Measurements from ENCODE around the gene NOL7. TPM values are rescaled to one million over a fixed set of nuclear protein-coding genes. Genes with fewer than 3 reads are reported as not detected.
A peak's percentile ranks its signal among the peaks of the same experiment; 100 is the strongest.

The NOL7 gene
- total and polyA plus RNA-seq, 2 donors (not counting 1 experiment from before 2014, with no cell fraction given): 24.7 to 58.3 TPM

- Histone ChIP-seq H3K4me1 (ENCODE audit: control insufficient read depth in 2 of 2, insufficient read depth in 2 of 2, low read length in 2 of 2) (peaks cover 15 to 16% of the 10 kb centered on the region in 2 donors), H3K4me3 (ENCODE audit: control extremely low read depth in 1 of 5, extremely low read depth in 1 of 5, insufficient read depth in 1 of 5, low read depth in 2 of 5, low read length in 4 of 5) (peak overlapping the region in 4 of 5 experiments; percentile 80 to 99 (median 84)), H2AFZ (ENCODE audit: insufficient read depth, low read depth, low read length, poor library complexity, severe bottlenecking) (peak overlapping the region; percentile 96), H3K9ac (ENCODE audit: low read length) (peak overlapping the region; percentile 91), H3K27ac (ENCODE audit: low read length in 2 of 2) (peak overlapping the region; percentile 87 to 94), H3K27me3 (replicated peaks in 1 of 4; ENCODE audit: control extremely low read depth in 1 of 4, control insufficient read depth in 3 of 4, insufficient read depth in 4 of 4, low read length in 3 of 4) (no peaks in the 10 kb centered on the region), H4K20me1 (ENCODE audit: control insufficient read depth, insufficient read depth, low read length, poor library complexity, severe bottlenecking) (no peaks in the 10 kb centered on the region), H3K4me2 (replicated peaks; ENCODE audit: low read depth, low read length, poor library complexity, severe bottlenecking) (peak overlapping the region; percentile 98), H3K36me3 (replicated peaks in 1 of 2; ENCODE audit: control extremely low read depth in 1 of 2, control insufficient read depth in 1 of 2, extremely low read depth in 1 of 2, insufficient read depth in 2 of 2, low read length in 1 of 2) (peaks cover 0 to 8% of the 10 kb centered on the region in 2 experiments), H3K9me3 (ENCODE audit: control extremely low read depth in 1 of 3, control insufficient read depth in 2 of 3, insufficient read depth in 1 of 3, low read length in 2 of 3) (no peaks in the 10 kb centered on the region), H3K79me2 (ENCODE audit: control insufficient read depth, insufficient read depth, low read length) (peaks cover 22% of the 10 kb centered on the region)
- ChIA-PET CTCF (interaction anchor here (0.7 to 5.6 kb wide), 31 partner anchors 9 to 380 kb away, joined by 3 to 53 read pairs (median 7); partner anchors contain the start of genes GFOD1, NOL7, RANBP9 and TBC1D7), POLR2A (interaction anchor here (0.7 to 2.7 kb wide), 12 partner anchors 32 to 302 kb away, joined by 3 to 31 read pairs (median 3); partner anchors contain the start of genes GFOD1 and NOL7)
- intact Hi-C loops (cut with micrococcal nuclease): loop anchor here (1.0 to 2.0 kb wide), 5 partner anchors 37 to 247 kb away; partner anchors contain the start of gene TBC1D7
- WGBS (ENCODE audit: insufficient coverage): no CpG with 5 or more reads among the region's 3 CpGs
- DNase-seq (no peak), ATAC-seq (ENCODE audit: low read depth) (peak; percentile 0)
- no peaks in the 10 kb centered on the region for H3K9me3 Mint-ChIP-seq (ENCODE audit: insufficient read depth)
- peak overlapping the region; percentile 98 for H3K27ac Mint-ChIP-seq
- H3K4me3 Mint-ChIP-seq: peak overlapping the region; percentile 95
- H3K4me1 Mint-ChIP-seq: peaks cover 27% of the 10 kb centered on the region
- H3K27me3 Mint-ChIP-seq: no peaks in the 10 kb centered on the region
- peak; percentile 56 for TF ChIP-seq CTCF (IDR thresholded peaks at IDR 0.05)
- no peak for TF ChIP-seq EZH2 (IDR thresholded peaks at IDR 0.05; ENCODE audit: borderline replicate concordance, insufficient read depth, low read depth, low read length, poor library complexity, severe bottlenecking)
Measured at GRCh38 chr6:13575377-13575775, 39.8 kb upstream of the NOL7 start.

- WGBS (ENCODE audit: insufficient coverage): no CpG with 5 or more reads among the region's 3 CpGs
- DNase-seq: no peak
- Histone ChIP-seq H3K9me3 (ENCODE audit: control extremely low read depth in 1 of 3, control insufficient read depth in 2 of 3, insufficient read depth in 1 of 3, low read length in 2 of 3) (no peaks in the 10 kb centered on the region), H3K79me2 (ENCODE audit: control insufficient read depth, insufficient read depth, low read length) (peaks cover 22% of the 10 kb centered on the region), H3K27me3 (replicated peaks in 1 of 4; ENCODE audit: control extremely low read depth in 1 of 4, control insufficient read depth in 3 of 4, insufficient read depth in 4 of 4, low read length in 3 of 4) (no peaks in the 10 kb centered on the region), H4K20me1 (ENCODE audit: control insufficient read depth, insufficient read depth, low read length, poor library complexity, severe bottlenecking) (no peaks in the 10 kb centered on the region), H3K4me1 (ENCODE audit: control insufficient read depth in 2 of 2, insufficient read depth in 2 of 2, low read length in 2 of 2) (peaks cover 15 to 16% of the 10 kb centered on the region in 2 donors), H3K4me3 (ENCODE audit: control extremely low read depth in 1 of 5, extremely low read depth in 1 of 5, insufficient read depth in 1 of 5, low read depth in 2 of 5, low read length in 4 of 5) (no peak overlapping the region), H3K36me3 (replicated peaks in 1 of 2; ENCODE audit: control extremely low read depth in 1 of 2, control insufficient read depth in 1 of 2, extremely low read depth in 1 of 2, insufficient read depth in 2 of 2, low read length in 1 of 2) (peaks cover 0 to 8% of the 10 kb centered on the region in 2 experiments), H3K4me2 (replicated peaks; ENCODE audit: low read depth, low read length, poor library complexity, severe bottlenecking) (no peak overlapping the region), H2AFZ (ENCODE audit: insufficient read depth, low read depth, low read length, poor library complexity, severe bottlenecking) (no peak overlapping the region), H3K9ac (ENCODE audit: low read length) (no peak overlapping the region), H3K27ac (ENCODE audit: low read length in 2 of 2) (no peak overlapping the region)
- ChIA-PET CTCF (interaction anchor here (1.0 to 5.6 kb wide), 12 partner anchors 12 to 244 kb away, joined by 3 to 53 read pairs (median 19); partner anchors contain the start of genes NOL7 and TBC1D7), POLR2A (no interaction called here)
- Mint-ChIP-seq H3K9me3 (ENCODE audit: insufficient read depth) (no peaks in the 10 kb centered on the region), H3K4me3 (peak overlapping the region; percentile 74), H3K27me3 (no peaks in the 10 kb centered on the region), H3K4me1 (peaks cover 27% of the 10 kb centered on the region), H3K27ac (peak overlapping the region; percentile 75)
- intact Hi-C loops (cut with micrococcal nuclease): no loop called here
- ATAC-seq (ENCODE audit: low read depth): no peak
- TF ChIP-seq CTCF (IDR thresholded peaks at IDR 0.05): no peak
- TF ChIP-seq EZH2 (IDR thresholded peaks at IDR 0.05; ENCODE audit: borderline replicate concordance, insufficient read depth, low read depth, low read length, poor library complexity, severe bottlenecking): no peak
Measured at GRCh38 chr6:13576017-13576416, 39.1 kb upstream of the NOL7 start.

All from B cell (primary cell).